Stimulated activated CD4-positive, alpha-beta T cell treated with anti-CD3 and anti-CD28 coated beads, Interleukin-1b, Interleukin-23, amount 100 ng/mL, for 24 hours (primary cell): ENCODE results near the gene LENG1.
A peak's percentile ranks its signal among the peaks of the same experiment; 100 is the strongest.

ENCODE experiments used
- DNase-seq, 4 experiments: peaks; one replicate each; pipeline ENCODE4 v3.0.0-alpha.2; 2020; ENCODE audit warnings: low read depth in 4 of 4, low spot score in 1 of 4

LENG1 gene

DNA sequence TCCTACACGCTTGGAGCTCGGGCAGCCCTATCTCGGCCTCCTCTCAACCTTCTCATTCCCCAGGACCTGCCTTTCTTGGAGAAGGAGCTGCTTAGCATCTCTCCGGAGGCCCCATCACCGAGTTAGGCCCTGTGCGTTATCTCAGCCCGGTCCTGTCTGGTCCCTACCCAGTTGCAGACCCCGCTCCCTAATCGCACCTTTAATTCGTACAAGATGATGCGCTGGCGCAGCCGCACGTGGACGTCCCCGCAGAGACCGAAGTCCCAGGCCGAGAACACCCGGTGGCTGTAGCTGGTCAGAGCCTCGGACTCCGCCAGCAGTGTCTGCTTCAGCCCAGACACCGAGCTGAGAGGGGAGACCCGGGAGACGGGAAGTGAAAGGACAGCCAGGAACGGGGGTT lies 5.7 kb upstream of the LENG1 start:
- DNase-seq = no peak

- peak in 2 of 4 experiments; percentile 14 to 48 for DNase-seq
These were observed 5.0 kb upstream of the LENG1 start for GRCh38 chr19:54164369-54165068.

DNA sequence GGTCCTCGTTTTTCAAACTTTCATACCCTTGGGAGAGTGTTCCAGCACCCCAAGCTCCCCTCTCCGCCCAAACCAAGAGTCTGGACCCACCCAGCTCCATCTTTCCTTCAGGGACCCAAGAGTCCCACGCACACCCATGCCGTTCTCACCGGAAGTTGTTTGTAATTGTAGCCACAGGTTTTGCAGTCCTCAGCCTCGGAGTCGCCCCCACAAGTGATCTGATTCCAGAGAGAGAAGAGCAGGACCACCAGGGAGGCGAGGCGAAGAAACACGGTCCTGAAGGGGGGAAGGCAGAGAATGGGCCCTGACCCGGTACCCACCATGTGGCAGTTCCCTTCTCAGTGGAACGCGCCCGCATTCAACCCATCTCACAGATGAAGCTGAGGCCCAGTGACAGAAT lies 3.4 kb upstream of the LENG1 start:
- DNase-seq = no peak

DNA sequence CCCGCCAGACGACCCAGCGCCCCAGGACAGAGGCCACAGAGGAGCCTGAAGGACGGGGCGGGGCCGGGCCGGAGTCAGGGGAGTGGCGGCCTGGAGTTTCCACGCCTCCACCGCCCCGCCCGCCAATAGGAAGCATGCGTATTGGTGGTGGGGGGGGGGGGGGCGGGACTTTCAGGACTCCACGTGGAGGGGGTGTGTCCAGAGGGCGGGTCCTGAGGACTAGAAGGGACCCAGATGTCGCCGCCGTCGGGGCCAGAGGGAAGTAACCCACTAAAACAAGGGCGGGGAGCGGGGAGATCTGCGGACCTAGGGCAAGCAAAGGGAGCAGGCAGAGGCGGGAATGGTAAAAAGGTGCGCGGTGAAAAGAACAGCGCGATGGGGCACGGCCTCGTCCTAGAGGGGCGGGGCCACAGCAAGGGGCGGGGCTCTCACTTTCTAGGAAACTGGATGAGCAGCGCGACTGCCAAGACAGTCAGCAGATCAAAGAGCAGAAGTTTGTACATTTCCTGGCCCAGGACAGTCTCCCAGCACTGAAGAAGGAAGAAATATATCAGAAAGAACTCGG lies 2.8 kb upstream of the LENG1 start:
- DNase-seq = peak; percentile 59 to 76 (median 68)

- DNase-seq = no peak
These were observed 1.3 kb upstream of the LENG1 start for GRCh38 chr19:54160854-54161253.

- DNase-seq = no peak
These were observed 776 bp upstream of the LENG1 start for GRCh38 chr19:54160182-54160811.

DNA sequence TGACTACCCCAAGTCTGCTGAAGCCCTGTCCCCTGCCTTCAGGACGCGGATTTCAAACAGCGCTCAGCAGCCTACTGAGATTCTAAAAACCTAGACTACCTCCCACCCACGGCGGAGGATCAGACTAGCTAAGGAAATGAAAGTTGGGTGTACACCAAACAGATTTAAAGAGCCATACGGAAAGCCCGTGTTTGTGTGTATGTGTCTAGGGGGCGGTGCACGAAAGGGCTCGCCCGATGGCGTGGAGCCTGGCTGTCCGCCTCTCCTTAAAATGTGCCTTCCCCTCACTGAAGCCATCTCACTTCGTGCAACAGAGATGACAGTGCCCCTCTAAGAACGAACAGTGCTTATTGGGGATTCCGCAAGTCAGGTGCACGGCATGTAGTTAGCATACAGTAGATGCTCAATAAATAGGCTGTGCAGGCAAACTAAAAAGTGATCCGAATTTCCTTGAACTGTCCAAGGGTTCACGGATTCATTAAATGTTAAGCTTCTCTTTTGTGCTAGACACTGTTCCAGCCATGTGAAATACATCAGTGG lies 639 bp downstream of the LENG1 start:
- peak in 1 of 4 experiments; percentile 26 for DNase-seq

- DNase-seq = no peak
These were observed 2.6 kb downstream of the LENG1 start for GRCh38 chr19:54156953-54157352.

DNA sequence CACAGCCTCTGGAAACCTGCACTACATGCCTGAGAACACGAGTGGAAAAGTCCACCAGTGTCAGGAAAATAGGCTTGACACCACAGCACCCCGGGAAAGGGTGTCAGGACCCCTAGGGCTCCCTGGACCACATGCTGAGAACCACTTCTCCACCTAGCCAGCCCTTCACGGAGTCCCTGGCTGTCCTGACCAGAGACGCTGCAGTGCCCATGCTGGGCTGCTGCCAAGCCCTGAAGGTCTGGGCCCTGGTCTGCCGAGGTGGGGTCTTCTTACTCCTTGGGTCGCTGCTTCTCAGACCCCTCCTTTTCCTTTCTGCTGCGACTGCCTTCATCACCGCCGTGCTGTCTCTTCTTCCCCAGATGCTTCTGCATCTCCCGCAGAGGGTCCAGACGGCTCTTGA lies 3.0 kb downstream of the LENG1 start:
- no peak for DNase-seq

DNA sequence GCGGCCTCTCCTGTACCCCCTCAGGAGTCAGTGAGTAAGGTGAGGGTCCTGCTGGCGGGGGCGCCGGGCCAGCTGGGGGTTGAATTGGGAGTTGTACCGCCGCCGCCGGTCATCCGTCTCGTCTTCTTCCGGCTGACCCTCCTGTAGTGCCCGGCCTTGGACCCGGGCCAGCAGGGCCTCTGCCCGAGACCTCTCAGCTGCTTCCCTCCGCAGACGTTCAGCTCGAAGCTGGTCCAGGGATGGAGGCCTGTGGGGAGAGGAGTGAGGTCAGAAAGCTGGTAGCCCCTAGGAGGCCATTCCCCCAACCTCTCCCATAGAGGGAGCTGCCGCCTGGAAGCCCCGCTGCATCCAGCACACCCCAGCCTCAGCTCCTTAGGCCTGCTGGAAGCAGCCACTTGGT lies 3.8 kb downstream of the LENG1 start:
- no peak for DNase-seq

- DNase-seq = no peak
These were observed 4.7 kb downstream of the LENG1 start for GRCh38 chr19:54154603-54155345.

DNA sequence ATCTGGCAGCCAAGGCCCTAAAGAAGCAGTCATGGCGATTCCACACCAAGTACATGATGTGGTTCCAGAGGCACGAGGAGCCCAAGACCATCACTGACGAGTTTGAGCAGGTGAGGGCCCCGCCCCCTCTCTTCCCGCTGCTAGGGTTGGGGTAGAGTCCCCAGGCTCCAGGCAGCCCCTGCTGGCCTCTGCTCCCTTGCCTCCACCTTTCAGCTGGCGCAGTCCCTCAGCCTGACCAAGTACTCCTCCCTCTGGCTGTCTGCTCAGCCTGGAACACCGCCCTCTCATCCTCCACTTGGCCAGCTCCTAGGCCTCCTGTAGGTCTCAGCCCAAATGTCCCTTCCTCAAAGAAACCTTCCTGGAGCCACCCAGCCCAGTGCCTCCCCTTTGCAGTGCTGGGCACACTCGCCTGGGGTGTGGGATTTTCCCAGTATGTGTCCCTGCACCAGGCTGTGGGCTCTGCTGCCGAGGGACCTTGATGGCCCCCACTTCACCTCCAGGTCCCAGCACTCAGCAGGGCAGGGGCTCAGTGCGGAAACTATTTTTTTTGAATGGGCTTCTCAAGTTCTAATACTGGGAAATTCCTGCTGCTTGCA lies 5.7 kb downstream of the LENG1 start:
- no peak for DNase-seq

DNA sequence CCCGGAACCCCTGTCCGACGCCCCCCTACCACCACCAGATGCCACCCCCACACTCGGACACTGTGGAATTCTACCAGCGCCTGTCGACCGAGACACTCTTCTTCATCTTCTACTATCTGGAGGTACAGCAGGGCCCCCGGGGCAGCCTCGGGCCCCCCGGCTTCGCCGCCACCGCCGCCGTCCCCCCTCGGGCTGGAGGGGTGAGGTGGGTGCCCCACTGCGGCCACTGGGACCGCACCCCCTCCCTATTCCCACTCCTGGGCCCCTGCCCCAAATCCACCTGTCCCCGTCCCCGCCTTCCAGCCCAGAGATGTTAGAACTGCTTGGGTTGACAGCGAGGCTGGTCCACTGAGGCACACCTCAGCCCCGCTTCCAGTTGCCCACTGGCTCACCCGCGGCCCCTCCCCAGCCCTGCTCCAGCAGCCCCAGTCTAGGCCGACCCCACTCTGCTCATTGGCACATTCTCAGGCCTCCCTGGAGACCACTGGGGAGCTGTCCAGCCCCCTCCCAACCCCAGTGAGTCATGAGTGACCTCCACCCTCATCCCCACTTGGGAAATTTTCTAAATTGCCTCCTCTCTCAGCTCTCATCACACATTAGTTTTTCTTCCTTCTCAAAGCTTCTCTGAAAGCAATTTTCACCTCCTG lies 6.5 kb downstream of the LENG1 start:
- DNase-seq = no peak

- no peak for DNase-seq
These were observed 7.3 kb downstream of the LENG1 start for GRCh38 chr19:54152267-54152666.

- DNase-seq = no peak
These were observed 8.0 kb downstream of the LENG1 start for GRCh38 chr19:54151362-54152035.

DNA sequence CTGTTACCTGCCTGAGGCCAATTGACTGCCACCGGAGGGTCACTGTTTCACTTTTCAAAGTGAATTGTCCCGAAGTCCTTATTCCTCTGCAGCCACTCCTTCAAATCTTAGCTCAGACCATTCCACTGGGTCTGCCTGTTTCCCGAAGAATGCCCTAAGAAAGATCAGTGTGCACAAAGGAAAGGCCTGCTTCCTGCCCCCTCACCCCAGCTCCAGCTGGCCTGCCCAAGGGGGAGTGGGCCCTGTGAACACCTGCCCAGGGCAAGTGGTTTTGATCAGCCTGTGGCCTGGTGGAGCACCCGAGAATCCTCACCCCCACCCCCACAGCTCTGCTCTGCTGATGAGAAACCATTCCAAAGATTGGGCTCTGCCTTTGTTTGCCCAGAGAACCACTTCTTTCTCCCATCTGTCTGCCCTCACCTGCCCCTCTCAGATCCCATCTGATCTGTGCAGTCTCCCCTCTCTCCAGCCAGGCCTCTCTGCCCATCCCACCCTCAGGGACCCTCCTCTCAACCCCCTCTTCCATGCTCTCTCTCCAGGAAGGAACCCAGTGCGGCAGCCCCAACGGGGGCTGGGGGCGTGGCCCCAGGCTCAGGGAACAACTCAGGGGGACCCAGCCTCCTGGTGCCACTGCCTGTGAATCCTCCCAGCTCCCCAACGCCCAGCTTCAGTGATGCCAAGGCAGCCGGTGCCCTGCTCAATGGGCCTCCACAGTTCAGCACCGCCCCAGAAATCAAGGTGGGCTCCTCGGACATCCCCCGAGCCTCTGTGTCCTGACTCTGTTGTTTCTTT lies 10.3 kb downstream of the LENG1 start:
- DNase-seq = no peak

DNA sequence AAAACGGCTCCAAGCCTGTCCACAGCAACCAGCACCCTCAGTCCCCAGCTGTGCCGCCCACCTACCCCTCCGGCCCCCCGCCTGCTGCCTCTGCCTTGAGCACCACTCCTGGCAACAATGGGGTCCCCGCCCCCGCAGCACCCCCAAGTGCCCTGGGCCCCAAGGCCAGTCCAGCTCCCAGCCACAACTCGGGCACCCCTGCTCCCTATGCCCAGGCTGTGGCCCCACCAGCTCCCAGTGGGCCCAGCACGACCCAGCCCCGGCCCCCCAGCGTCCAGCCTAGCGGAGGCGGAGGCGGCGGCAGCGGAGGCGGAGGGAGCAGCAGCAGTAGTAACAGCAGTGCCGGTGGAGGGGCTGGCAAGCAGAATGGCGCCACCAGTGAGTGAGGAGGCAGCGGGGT lies 11.4 kb downstream of the LENG1 start:
- DNase-seq = no peak

- DNase-seq = no peak
These were observed 11.8 kb downstream of the LENG1 start for GRCh38 chr19:54147676-54148075.

GRCh38 chr19:54145541-54146158 lies 13.9 kb downstream of the LENG1 start:
- DNase-seq = no peak
